ENCODE data around the gene ZNF30.
A peak's percentile ranks its signal among the peaks of the same experiment; 100 is the strongest.
"Not testable (repeated sequence)": the region's sequence is repeated elsewhere in the genome, so short reads cannot be mapped to it uniquely, and the experiment has no call there.

Gene ZNF30

DNA sequence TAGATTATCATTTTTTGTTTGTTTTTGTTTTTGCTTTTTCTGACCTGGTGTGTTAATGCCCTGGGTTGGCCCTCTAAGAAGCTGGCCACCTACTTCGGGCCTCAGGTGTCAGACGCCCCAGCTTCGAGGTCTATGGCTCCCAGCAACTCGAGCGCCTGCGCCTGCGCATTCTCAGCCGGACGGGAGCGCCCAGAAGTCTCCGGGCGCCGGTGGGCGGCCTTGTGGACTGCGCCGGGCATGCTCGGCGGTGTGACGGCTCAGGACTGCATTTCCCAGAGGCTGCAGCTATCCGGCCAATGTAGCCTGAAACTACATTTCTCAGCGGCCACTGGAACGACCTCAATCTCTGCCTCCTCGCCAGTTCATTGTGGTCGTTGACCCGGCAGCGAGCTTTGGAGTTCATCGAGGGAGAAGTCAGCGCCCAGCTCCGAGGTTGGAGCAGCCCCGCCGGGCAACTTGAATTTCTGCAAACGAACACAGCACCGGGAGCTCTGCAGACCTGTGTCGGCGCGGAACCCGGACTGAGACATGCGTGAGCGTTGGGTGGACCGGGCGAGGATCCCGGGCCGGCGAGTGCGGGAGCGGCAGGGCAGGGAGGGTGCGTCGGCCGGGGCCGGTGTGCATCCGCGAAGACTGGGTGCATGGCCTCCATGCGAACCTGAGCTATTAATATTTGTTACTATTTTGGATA is at the start of gene ZNF30:
Gene ZNF30 (plus strand): TSS at position 219 of the 691 bp plus-strand sequence. CDS start 3,045 bp downstream, outside the sequence.
- peak; percentile 91 for DNase-seq

DNA sequence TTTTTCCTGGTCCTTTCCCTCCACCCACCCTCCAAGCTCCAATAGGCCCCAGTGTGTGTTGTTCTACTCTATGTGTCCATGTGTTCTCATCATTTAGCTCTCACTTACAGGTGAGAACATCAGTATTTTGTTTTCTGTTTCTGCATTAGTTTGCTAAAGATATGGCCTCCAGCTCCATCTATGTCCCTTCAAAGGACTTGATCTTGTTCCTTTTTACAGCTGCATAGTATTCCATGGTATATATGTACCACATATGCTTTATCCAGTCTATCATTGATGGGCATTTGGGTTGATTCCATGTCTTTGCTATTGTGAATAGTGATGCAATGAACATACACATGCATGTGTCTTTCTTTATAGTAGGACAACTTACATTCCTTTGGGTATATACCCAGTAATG is 47.1 kb upstream of the ZNF30 start:
- DNase-seq: no peak

DNA sequence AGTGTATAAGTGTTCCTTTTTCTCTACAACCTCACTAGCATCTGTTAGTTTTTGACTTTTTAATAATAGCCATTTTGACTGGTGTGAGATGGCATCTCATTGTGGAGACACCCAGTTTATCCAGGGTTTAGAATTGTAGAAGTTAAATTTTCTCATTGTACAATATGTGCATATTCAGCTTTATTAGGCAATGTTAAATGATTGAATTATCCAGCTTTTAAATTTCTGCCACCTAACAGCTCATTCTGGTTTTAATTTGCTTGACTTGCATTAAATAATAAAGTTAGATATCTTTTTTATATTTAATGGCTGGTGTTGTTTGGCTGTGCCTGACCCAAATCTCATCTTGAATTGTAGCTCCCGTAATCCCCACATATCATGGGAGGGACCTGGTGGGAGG is 46.7 kb upstream of the ZNF30 start:
- DNase-seq: no peak

DNA sequence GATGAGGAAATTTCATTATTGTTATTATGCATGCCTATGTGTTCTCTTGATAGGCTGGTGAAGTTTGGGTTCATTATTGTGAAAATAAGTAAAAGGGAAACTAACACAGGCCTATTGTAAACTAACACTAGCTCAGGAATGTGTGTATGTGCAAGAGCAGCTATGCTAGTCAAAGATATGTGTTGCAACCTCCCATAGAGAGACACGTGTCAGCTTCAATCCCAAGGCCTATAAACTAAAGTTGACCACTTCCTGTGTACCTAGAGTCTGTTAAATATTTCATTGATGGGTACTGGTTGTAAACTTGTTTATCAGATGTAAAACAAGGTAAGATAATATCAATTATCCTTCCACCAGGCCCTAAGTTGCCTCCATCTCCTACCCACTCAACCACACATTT is 44.7 kb upstream of the ZNF30 start:
- no peak for DNase-seq

DNA sequence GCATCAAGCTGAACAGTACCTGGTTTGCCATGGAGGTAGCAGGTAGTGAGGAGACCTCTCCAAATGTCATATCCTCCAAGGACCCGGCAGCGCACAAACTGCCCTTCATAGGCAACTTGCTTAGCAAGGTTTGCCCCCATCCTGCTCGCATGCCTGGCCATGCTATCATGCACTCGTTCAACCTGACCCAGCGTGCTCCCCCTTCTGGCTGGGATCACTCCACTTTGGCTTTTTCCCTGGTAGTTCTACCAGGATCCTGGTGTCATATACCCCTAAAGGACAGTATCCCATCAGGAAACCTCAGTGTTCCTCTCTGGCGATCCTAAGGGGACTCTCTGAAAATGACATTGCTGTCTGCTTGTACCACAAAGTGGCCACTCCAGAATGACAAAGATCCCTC is 38.6 kb upstream of the ZNF30 start:
- DNase-seq: no peak

DNA sequence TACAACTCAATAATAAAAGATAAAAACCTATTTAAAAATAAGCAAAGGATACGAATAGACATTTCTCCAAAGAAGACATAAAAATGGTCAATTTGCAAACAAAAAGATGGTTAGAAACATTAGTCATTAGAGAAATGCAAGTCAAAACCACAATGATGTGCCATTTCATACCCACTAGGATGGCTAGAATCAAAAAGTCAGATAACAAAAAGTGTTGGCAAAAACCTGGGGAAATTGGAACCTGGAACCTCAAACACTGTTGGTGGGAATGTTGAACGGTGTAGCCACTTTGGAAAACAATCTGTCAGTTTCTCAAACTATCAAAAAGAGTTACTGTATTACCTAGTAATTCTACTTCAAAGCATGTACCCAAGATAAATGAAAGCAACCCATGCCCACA is 26.5 kb upstream of the ZNF30 start:
- DNase-seq: no peak

DNA sequence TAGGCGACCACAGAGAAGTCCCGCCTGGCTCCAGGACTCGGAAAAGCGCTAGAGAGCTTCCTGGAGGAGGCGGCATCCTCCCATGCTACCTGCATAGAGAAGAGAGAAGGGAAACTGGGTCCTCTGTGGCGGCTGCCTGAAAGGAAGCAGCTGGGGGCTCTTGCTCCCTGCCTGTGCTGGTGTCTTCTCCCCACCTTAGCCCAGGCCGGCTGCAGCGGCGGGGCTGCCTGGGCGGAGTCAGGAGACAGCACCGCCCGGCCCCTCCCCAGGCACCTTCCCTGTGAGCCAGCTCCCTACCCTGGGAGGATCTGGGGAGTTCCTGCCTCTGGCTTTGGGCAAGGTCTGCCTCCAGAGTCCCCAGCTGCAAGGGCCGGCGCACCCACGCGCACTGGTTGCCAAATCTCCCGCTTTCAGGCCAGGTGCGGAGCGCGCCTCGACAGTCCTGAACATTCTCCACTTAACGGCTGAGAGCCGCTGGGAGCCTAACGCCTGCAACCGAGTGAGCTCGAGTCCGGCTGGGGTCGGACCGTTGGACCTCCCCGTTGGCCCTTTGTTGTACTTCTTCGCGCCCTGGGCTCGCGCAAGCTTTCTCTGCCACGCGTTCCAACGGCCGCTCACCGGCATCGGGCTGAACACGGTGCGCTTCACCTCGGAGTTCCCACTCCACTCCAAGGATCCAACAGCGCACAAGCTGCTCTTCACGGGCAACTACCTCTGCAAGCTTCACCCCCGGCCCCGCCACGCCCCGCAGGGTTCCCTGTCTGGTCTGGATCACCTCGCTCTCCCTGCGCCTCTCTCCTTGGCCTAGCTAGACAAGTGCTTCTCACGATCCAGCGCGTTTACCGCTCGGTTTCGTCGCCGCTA is 21.8 kb upstream of the ZNF30 start:
- no peak for DNase-seq

DNA sequence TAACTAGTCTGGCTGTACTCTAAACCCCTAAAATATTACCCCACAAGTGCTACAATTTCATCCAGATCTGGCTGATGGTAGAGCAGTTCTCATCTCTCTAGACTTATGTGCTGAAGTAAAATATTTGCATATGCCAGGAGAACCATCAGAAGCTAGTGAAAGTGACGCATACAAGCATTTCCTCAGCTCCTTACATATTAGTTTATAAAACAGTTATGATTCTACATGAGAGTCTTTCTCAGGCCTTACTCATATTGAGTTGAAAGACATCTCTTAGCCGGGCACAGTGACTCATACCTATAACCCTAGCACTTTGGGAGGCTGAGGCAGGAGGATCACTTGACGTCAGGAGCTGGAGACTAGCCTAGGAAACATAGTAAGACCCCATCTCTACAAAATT is 15.9 kb upstream of the ZNF30 start:
- no peak for DNase-seq

DNA sequence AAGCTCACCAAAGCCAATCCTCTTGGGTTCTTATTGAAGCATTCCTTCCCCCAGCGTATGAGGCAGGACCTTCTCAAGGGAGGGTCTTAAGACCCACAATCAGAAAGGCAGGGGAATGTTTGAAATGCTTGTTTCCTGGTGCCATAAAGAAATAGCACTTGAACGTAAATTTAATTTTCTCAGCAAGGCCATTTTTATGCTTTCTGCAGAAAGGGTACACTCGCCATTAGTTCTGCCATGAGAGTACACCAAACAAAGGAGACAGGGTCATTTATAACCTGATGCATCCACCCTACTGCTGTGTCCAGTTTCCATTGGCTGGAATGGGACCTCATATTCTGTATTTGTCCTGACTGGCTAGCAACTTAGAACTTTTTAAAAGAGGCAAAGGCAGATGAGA is 9.6 kb upstream of the ZNF30 start:
- not testable (repeated sequence) for DNase-seq

DNA sequence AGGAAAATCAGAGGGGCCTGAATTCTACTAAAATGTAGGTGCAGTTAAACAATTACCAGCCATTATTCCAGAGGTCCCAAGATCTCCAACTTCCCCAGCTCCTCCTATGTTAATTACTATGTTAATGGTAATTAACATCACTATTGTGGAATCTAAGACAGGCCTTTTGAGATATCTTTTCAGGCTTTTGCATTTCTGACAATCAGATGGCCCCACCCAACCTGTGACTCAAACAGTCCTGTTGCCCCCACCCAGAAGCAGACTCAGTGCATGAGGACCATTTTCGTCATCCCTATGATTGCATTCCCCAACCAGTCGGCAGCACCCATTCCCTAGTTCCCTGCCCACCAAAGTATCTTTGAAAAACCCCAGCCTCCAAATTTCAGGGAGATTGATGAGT is 8.5 kb upstream of the ZNF30 start:
- DNase-seq: no peak

DNA sequence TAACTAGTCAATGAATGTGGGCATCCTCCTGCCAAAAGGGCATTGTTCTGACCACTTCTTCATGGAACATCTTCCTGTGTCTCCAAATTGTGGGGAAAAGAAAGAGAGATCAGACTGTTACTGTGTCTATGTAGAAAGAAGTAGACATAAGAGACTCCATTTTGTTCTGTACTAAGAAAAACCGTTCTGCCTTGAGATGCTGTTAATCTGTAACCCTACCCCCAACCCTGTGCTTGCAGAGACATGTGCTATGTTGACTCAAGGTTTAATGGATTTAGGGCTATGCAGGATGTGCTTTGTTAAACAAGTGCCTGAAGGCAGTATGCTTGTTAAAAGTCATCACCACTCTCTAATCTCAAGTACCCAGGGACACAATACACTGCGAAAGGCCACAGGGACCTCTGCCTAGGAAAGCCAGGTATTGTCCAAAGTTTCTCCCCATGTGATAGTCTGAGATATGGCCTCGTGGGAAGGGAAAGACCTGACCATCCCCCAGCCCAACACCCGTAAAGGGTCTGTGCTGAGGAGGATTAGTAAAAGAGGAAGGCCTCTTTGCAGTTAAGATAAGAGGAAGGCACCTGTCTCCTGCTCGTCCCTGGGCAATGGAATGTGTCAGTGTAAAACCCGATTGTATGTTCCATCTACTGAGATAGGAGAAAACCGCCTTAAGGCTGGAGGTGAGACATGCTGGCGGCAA is 6.5 kb upstream of the ZNF30 start:
- DNase-seq: not testable (repeated sequence)

DNA sequence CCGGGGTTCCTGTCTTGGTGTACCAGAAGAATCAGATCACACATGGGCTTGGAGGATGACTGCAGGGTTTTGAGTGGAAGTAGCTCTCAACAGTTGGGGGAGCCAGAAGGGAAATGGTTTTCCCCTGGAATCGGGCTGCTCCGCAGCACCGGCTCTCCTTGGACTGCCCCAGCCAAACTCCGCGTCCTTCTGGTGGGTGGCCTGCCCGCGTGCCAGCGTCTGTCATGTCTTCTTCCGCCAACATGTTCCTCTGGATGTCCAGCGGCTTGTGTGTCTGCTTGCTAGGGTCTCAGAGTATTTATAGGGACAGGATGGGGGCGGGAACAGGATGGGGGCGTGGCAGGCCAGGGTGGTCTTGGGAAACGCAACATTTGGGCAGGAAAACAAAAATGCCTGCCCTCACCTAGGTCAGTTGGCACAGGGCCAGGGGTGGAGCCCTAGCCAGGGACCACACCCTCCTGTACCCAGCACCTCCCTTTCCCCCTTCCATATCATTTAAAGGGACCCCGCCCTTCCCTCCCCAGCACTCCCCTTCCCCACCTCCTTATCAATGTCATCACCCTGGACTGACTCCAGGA is 1.3 kb upstream of the ZNF30 start:
- no peak for DNase-seq

DNA sequence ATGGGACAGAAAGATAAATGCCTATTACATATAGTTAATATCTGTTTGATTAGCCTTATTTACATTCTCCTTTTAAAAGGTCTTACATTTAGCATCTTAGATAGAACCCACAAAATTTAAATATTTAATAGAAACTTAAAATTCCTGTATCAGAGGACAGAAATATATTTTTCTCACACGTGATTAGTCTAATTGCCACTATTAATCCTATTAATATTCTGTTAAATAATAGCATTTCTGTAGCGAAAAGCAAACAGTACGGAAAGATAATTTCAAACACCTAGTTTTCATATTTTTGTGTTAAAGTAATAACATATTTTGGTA is 380 bp upstream of the ZNF30 start:
- no peak for DNase-seq

DNA sequence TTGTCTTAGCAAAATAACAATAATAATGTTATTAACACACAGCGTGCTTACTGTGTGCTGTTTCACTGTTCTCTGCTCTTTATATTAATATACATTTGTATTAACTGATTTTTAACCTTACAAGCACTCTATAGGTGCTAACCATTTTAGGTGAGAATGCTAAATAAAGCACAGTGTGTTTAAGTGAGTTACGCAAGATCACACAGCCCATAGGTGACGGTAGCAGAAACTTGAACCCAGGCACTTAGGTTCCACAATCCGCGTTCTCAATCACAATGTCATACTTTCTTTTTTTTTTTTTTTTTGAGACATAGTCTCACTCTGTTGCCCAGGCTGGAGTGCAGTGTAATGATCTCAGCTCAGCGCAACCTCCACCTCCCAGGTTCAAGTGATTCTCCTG is 5.8 kb downstream of the ZNF30 start:
- DNase-seq: no peak

DNA sequence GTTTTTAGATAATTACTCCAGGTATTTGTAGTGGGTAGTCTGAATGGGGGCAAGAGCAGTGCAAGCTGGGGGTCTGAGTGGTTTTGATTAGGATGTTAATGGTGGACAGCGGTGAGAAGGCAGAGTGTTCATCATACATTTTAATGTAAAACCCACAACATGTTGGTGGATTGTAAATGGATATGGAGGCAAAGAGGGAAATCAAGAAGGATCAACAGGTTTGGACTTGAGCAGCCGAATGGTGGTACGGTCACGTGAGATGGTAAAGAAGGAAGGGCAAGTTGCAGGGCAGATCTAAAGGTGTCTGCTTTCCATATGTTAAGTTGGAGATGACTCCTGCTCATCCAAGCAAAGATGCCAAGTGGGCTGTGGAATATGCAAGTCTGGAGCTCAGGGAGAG is 9.5 kb downstream of the ZNF30 start:
- no peak for DNase-seq

DNA sequence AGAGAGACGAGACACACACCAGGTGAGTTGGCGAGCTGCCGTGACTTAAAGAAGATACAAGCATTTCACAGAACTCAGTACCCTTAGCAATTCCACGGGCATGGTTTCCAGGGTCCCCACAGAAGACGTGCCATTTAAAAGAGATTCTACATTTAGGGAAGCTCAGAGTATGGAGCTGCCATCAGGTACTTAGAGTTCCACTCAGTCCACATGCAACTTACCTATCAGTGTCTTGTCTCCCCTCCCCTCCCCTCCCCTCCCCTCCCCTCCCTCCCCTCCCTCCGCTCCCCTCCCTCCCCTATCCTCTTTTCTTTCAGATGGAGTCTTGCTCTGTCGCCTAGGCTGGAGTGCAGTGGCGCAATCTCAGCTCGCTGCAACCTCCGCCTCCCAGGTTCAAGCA is 12.2 kb downstream of the ZNF30 start:
- no peak for DNase-seq

DNA sequence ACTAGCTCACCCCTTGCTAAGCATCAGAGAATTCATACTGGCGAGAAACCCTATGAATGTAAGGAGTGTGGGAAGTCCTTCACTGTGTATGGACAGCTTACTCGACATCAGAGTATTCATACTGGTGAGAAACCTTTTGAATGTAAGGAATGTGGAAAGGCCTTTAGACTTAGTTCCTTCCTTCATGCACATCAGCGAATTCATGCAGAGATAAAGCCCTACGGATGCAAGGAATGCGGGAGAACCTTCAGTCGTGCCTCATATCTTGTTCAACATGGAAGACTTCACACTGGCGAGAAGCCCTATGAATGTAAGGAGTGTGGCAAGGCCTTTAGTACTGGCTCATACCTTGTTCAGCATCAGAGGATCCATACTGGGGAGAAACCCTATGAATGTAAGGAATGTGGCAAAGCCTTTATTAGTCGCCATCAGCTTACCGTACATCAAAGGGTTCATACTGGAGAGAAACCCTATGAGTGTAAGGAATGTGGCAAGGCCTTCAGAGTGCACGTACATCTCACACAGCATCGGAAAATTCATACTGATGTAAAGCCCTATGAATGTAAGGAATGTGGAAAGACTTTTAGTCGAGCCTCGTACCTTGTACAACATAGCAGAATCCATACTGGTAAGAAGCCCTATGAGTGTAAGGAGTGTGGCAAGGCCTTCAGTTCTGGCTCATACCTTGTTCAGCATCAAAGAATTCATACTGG is 17.3 kb downstream of the ZNF30 start:
- no peak for DNase-seq

DNA sequence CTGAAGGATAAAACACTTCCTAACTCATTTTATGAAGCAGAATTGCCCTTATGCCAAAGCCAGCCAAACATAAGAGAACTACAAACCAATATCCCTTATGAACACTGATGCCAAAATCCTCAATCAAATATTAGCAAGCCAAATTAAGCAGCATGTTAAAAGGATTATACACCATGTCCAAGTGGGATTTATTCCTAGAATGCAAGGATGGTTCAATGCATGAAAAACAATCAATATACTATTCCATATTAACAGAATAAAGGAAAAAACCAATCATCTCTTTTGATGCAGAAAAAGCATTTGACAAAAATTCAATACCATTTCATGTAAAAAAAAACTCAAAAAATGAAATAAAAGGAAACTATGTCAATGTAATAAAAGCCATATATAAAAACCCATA is 26.4 kb downstream of the ZNF30 start:
- DNase-seq: no peak

DNA sequence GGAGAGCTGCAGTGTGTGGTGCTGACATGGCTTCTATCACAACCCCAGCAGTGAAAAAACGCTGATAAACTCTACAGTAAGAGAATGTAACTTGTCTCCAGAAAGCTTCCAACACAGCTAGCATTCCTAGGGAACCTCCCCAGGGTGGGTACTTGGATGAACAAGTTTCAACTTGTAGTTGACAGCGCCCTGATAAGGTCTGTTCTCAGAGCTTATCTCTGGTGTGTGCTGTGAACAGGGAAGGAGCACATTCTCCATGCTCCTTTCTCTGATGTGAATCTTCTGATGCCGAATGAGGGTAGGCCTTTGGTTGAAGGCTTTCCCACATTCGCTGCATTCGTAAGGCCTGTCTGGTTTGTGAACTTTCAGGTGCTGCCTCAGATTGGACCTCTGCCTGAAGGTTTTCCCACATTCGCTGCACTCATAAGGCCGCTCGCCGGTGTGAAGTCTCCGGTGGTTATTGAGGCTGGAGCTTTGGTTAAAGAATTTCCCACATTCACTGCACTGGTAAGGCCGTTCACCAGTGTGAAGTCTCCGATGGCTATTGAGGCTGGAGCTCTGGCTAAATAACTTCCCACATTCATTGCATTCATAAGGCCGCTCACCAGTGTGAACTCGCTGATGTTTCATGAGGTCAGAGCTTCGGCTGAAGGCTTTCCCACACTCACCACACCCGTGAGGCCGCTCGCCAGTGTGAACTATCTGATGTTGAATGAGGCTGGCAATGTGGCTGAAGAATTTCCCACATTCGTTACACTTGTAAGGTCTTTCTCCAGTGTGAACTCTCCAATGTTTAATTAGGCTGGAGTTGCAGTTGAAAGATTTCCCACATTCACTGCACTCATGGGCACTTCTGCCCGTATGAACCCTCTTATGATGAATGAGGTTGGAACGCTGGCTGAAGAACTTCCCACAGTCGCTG is 31.4 kb downstream of the ZNF30 start:
- no peak for DNase-seq

DNA sequence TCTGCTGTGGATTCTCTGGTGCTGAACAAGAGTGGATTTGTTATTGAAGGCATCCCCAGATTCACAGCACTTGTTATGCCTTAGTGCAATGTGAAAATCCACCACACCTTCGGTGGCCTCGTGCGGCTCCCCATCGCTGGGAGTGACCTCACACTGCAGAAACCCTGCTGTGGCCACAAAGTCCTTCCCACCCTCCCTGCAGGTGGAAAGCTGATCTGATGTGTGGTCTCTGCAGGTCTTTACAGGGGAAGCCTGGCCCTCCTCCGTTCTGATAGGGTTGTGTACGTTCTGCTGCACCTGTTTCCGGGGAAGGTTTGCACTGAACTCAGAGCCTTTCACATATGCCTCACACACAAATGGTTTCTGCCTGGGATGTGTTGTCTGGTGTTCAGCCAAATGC is 32.3 kb downstream of the ZNF30 start:
- DNase-seq: no peak

DNA sequence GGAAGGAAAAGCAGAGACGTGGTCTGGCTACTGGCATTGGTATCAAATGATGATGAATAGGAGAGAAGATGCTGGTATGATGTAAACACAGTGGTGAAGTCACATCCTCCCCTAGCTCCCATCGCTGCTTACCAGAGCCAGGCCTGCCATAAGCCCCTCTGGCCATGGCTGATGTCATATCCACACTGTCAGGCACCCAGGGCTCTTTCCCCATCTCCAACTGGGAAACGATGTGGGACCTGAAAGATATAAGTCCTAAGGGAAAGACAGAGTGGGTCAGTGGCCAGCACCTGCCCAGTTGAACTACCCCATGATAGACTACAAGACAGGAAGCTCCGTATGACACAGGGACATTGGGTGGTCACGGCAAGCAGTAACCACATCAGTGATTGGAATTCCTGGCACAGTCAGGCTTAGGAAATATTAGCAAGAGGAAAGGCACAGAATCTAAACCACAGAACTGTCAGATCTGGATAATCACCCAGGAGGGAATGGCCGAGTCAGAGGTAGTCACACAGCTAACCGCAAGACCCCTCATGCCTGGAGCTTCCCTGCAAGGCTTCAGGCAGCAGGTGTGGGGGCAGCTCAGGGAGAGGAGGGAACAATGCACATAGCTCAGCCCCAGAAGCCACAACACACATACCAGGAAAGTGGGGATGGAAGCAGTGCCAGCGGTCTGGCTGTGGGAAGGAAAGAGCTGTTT is 33.6 kb downstream of the ZNF30 start:
- DNase-seq: no peak

Data from activated CD8-positive, alpha-beta memory T cell treated with anti-CD3 and anti-CD28 coated beads for 24 hours (primary cell).